Heart left ventricle (tissue), 13 donors: Measurements from ENCODE around the gene SPSB1.

Experiments
- CTCF ChIP-seq, 12 donors: fragments of 200-600 bp; sonication (generic) in 4 of 12; IDR thresholded peaks; one replicate each; pipeline versions ENCODE4 v1.5.0 to v1.8.0; 2018 to 2022; ENCODE audit warnings: antibody characterized with exemption in 12 of 12, mild to moderate bottlenecking in 5 of 12
- POLR2A ChIP-seq, 2 donors: fragments of 450-650 bp; IDR thresholded peaks; one replicate each; pipeline ENCODE4 v1.6.1; 2017; ENCODE audit warnings: antibody characterized with exemption in 2 of 2, mild to moderate bottlenecking in 2 of 2, moderate library complexity in 2 of 2
- donor health status: ischemic (EF 13 %, LVEDD 7.1; RV severe dilation, severe dysfunction).
- donor health status: DM: no; HTN: yes; CAD: no.
- donor health status: DM: no; HTN: no; CAD: no.
- donor health status: ischemic (EF 25% LVEDD 6.9; RV normal size, moderate dysfunction).
- donor health status: ischemic (EF 25% LVEDD 5.7; RV mildly dilated, moderate dysfunction).
- donor health status: ischemic (EF 35%, LVEDD 5.7; RV mildly dilated, moderate dysfunction).
- donor health status: nonischemic (EF 11% LVEDD 7.7; RV severe dilation, severe dysfunction).
- donor health status: DM: yes; HTN: yes; CAD: no.
- donor health status: PGD.
- donor health status: ischemic (EF 29% LVEDD 5.4; RV normal size, mild dysfunction).
- donor health status: nonischemic (EF 23%, LVEDD 6.1; RV moderate dilation, normal function).

DNA sequence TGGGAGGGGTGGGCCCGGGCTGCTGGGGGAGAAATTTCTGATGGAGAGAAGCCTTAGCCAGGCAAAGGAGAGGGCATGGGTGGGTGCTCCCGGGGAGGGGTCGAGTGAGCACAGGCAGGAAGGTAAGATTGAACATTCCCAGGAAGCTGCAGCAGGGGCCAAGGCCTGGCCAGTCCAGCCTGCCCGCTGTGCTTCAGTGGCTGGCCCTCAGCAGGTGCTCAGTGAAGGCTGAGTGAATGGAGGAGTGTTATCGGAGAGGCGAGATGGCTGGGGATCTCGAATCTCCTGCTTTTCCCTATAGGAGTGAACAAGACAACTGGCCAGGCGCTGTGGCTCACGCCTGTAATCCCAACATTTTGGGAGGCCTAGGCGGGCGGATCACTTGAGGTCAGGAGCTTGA lies 20.9 kb downstream of the SPSB1 start:
- no peak for TF ChIP-seq CTCF (IDR thresholded peaks at IDR 0.05)
- no peak for TF ChIP-seq POLR2A (IDR thresholded peaks at IDR 0.05)
